ENCODE data around the gene ADM2. TPM values are rescaled to one million over a fixed set of nuclear protein-coding genes. Genes with fewer than 3 reads are reported as not detected.
A peak's percentile ranks its signal among the peaks of the same experiment; 100 is the strongest.

ADM2 gene
- total and polyA plus RNA-seq, 2 of the 13 experiments (the other 11 are each of a cell fraction or from before 2014, with no cell fraction given) = 1.2 to 3.0 TPM

DNA sequence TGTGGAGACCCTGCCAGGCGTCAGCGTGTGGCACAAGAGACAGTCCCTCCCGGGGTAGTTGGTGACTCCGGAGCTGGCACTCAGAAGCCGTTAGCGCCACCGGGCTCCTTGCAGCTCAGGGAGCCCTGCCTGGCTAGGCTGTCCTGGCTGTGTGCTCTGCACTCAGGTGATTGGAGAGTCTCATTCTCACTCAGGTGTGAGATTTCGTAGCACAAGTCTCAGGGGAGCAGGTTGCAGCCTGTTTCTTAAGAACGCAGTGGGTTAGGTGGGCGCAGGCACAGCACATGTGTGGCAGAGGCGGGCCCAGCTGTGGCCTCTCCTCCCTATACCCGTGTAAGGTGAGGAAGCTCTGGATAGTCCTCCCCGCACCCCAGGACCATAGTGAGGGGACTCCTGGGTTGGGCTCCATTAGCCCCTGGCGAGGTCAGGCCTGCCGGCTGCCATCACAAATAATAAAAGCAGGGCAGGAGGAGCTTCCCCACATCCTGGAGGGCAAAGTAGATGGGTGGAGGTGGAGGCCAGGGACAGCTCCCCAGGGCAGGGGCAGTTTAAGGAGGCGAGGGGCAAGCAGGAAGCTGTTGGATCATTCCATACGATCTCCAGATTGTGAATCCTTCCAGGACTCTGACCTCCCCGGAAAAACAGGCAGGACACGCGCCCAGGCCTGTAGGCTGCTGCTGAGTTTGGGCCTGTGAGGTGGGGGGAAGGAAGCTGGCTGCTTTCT, 45.9 kb upstream of the ADM2 start (continued):
- TF ChIP-seq, protein P1, sequence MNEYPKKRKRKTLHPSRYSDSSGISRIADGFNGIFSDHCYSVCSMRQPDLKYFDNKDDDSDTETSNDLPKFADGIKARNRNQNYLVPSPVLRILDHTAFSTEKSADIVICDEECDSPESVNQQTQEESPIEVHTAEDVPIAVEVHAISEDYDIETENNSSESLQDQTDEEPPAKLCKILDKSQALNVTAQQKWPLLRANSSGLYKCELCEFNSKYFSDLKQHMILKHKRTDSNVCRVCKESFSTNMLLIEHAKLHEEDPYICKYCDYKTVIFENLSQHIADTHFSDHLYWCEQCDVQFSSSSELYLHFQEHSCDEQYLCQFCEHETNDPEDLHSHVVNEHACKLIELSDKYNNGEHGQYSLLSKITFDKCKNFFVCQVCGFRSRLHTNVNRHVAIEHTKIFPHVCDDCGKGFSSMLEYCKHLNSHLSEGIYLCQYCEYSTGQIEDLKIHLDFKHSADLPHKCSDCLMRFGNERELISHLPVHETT (CRISPR knock-in tag; conservative IDR thresholded peaks at IDR 0.05) = no peak
- TF ChIP-seq ZNF12 (CRISPR knock-in tag; IDR thresholded peaks at IDR 0.05) = no peak
- TF ChIP-seq ARNTL (CRISPR knock-in tag; IDR thresholded peaks at IDR 0.05) = no peak
- no peak for TF ChIP-seq JUND (CRISPR knock-in tag; IDR thresholded peaks at IDR 0.05)
- no peak for TF ChIP-seq ZNF296 (CRISPR knock-in tag; conservative IDR thresholded peaks at IDR 0.05)
- no peak for TF ChIP-seq ZNF367 (CRISPR knock-in tag; IDR thresholded peaks at IDR 0.05; ENCODE audit: borderline replicate concordance)
- no peak for TF ChIP-seq HOXD1 (CRISPR knock-in tag; IDR thresholded peaks at IDR 0.05)
- TF ChIP-seq HDAC2 (CRISPR knock-in tag; IDR thresholded peaks at IDR 0.05) = no peak

DNA sequence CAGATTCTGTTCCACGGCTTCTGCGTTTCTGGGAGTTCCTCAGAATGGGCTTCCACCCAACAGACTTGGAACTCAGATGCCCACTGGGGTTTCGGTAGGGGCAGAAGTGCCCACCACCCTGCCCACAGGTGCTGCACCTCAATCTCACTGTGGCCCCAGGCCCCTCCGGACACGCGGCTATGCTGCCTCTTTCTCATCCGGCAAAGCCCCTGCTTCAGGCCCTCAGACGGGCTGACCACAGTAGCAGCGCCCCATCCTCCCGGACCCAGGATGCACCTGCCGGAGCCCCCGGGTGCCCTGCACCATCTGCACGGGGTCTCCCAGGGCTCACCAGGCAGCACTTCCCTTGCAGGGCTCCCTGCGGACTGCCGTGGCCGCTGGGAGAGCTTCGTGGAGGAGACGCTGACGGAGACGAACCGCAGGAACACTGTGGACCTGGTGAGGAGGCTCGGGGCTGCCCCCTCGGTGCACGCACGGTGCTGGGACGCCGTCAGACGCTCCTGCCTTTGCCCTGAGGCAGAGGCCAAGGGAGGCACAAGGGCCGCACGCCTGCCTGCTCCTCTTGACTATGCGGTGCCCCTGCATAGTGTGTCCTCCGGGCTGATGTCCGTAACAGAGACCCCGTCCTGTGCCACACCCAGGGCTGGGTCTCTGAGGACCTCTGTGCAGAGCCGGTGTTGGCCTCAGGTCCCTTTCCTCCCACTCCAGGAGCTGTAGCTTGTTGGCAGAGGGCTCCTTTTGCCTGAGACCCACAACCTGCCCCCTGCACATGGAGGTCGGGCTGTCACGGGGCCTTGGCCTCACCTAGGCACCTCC, 45.1 kb upstream of the ADM2 start:
- H2AFZ ChIP-seq (ENCODE audit: low read length) = no peak overlapping the region
- FAIRE-seq = no peak
- ChIA-PET CTCF (ENCODE audit: low intra/inter-chr PET ratio, low total read pairs) (no interaction called here), POLR2A (no interaction called here)
- DNase-seq (ENCODE audit: low spot score) = no peak
- H3K27me3 ChIP-seq (ENCODE audit: control insufficient read depth in 1 of 2, insufficient read depth in 2 of 2, low read length in 2 of 2) = no peaks in the 10 kb centered on the region
- H3K79me2 ChIP-seq (ENCODE audit: insufficient read depth, low read length) = no peaks in the 10 kb centered on the region
- WGBS (ENCODE audit: low lambda C conversion rate) = 98% methylated on average over 11 of the region's 37 CpGs
- H3K4me1 ChIP-seq (ENCODE audit: insufficient read depth, low read length) = no peaks in the 10 kb centered on the region
- H3K9me3 ChIP-seq (ENCODE audit: low read length) = no peaks in the 10 kb centered on the region
- H3K27ac ChIP-seq (ENCODE audit: extremely low read length, insufficient read depth, low read length) = no peak overlapping the region
- H3K9ac ChIP-seq (ENCODE audit: insufficient read depth, low read depth, low read length) = no peak overlapping the region
- ATAC-seq = no peak
- no peaks in the 10 kb centered on the region for H4K20me1 ChIP-seq (ENCODE audit: insufficient read depth, low read length)
- intact Hi-C loops (cut with micrococcal nuclease; ENCODE audit: unreplicated experiment) (no loop called here), in situ Hi-C loops (cut with HindIII; ENCODE audit: extremely low pct_ligation_motif_present, low pct_unique_long_range_greater_than_20kb) (no loop called here)
- H3K36me3 ChIP-seq (replicated peaks in 1 of 2; ENCODE audit: control insufficient read depth in 1 of 2, insufficient read depth in 2 of 2, low read length in 2 of 2) = peaks cover 50 to 69% of the 10 kb centered on the region in 2 experiments
- BruUV-seq (replicated peaks) = no TSS peak
- no peak overlapping the region for H3K4me2 ChIP-seq (ENCODE audit: low read depth, low read length)
- H3K4me3 ChIP-seq (replicated peaks in 1 of 3; ENCODE audit: insufficient read depth in 1 of 3, low read depth in 2 of 3, low read length in 3 of 3) = no peak overlapping the region
- TF ChIP-seq DNMT1 (CRISPR knock-in tag; IDR thresholded peaks at IDR 0.05) (no peak), ZNF75D (CRISPR knock-in tag; IDR thresholded peaks at IDR 0.05; ENCODE audit: borderline replicate concordance) (no peak), CENPT (CRISPR knock-in tag; IDR thresholded peaks at IDR 0.05; ENCODE audit: low read depth) (no peak), XBP1 (CRISPR knock-in tag; IDR thresholded peaks at IDR 0.05) (no peak), ZFX (CRISPR knock-in tag; IDR thresholded peaks at IDR 0.05; ENCODE audit: low read depth) (no peak), ZNF383 (CRISPR knock-in tag; IDR thresholded peaks at IDR 0.05; ENCODE audit: borderline replicate concordance) (no peak), ZNF335 (CRISPR knock-in tag; IDR thresholded peaks at IDR 0.05) (no peak), POLR2G (IDR thresholded peaks at IDR 0.05; ENCODE audit: low read depth, low read length) (0 out of 2 replicates have a peak, but pooled peaks have one; percentile 7), MTF2 (CRISPR knock-in tag; IDR thresholded peaks at IDR 0.05; ENCODE audit: borderline replicate concordance) (no peak), TFDP2 (CRISPR knock-in tag; IDR thresholded peaks at IDR 0.05) (no peak), SP4 (CRISPR knock-in tag; IDR thresholded peaks at IDR 0.05) (no peak), AGO2 (optimal IDR thresholded peaks at IDR 0.05; ENCODE audit: low read depth, low read length) (peak; percentile 79)
- TF ChIP-seq, protein P2, sequence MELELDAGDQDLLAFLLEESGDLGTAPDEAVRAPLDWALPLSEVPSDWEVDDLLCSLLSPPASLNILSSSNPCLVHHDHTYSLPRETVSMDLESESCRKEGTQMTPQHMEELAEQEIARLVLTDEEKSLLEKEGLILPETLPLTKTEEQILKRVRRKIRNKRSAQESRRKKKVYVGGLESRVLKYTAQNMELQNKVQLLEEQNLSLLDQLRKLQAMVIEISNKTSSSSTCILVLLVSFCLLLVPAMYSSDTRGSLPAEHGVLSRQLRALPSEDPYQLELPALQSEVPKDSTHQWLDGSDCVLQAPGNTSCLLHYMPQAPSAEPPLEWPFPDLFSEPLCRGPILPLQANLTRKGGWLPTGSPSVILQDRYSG (CRISPR knock-in tag; IDR thresholded peaks at IDR 0.05) = no peak

Data from HepG2 (cell line).